H7 (cell line): ENCODE measurements around the gene ERVK3-1. TPM values are rescaled to one million over a fixed set of nuclear protein-coding genes. Genes with fewer than 3 reads are reported as not detected.

Experiments
- DNase-seq: peaks from one replicate; pipeline ENCODE4 v3.0.0; 2012
- H3K27me3 ChIP-seq: 2 replicates; pipeline ENCODE4 v1.6.0; 2011; ENCODE audit warnings: mild to moderate bottlenecking, low read length; ENCODE audit not compliant: control insufficient read depth, insufficient read depth
- H3K36me3 ChIP-seq: replicated peaks from 2 replicates; pipeline ENCODE4 v1.5.1; 2011; ENCODE audit warnings: low read length; ENCODE audit not compliant: control insufficient read depth, insufficient read depth
- H3K4me3 ChIP-seq: 2 replicates; pipeline ENCODE4 v1.5.1; 2011; ENCODE audit warnings: low read depth, mild to moderate bottlenecking, control low read depth, low read length, moderate library complexity; ENCODE audit not compliant: insufficient read depth
- total RNA-seq: library from RNA; depleted of rRNA; stranded (reverse); fragments of >200 nt; shearing (Covaris generic); gene quantifications from 2 replicates; pipeline ENCODE4 v1.2.3, GENCODE V29; 2014

Gene ERVK3-1
- total RNA-seq, 1 experiment from 2014 or later = 21.7 TPM

DNA sequence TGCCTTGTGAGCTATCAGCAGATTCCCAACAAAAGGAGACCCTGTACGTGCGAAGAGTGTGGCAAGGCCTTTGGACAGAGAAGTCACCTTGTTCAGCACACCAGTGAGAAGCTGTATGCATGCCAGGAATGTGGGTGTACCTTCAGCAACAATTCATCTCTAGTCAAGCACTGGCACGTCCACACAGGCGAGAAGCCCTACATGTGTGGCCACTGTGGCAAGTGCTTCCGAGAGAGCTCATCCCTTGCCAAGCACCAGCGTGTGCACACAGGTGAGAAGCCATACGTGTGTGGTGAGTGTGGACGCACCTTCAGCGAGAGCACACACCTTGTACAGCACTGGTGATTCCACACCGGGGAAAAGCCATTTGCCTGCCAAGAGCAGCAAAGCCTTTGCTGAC is 14.1 kb downstream of the ERVK3-1 start:
- no peak overlapping the region for H3K4me3 ChIP-seq
- no peaks in the 10 kb centered on the region for H3K27me3 ChIP-seq
- H3K36me3 ChIP-seq = peaks cover 1% of the 10 kb centered on the region
- no peak for DNase-seq

GRCh38 chr19:58325311-58326022 is 20.3 kb downstream of the ERVK3-1 start:
- Histone ChIP-seq H3K27me3 (no peaks in the 10 kb centered on the region), H3K36me3 (peaks cover 1% of the 10 kb centered on the region), H3K4me3 (no peak overlapping the region)
- no peak for DNase-seq

DNA sequence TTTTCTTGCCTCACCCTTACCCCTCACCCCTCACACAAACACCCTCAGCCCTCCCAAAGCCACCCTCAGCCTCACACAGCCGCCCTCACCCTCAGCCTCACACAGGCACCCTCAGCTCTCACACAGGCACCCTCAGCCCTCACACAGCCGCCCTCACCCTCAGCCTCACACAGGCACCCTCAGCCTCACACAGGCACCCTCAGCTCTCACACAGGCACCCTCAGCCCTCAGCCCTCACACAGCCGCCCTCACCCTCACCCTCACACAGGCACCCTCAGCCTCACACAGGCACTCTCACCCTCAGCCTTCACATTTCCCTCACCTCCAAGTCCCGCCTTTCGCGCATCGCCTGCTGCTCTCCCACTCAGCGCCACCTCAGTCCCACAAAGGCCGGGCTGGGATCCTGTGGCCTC is 21.3 kb downstream of the ERVK3-1 start:
- peaks cover 1% of the 10 kb centered on the region for H3K36me3 ChIP-seq
- H3K4me3 ChIP-seq = peak overlapping the region; percentile 80
- DNase-seq = no peak
- no peaks in the 10 kb centered on the region for H3K27me3 ChIP-seq

- Histone ChIP-seq H3K27me3 (no peaks in the 10 kb centered on the region), H3K36me3 (peaks cover 1% of the 10 kb centered on the region), H3K4me3 (peak within 1 kb of the TSS; percentile 80)
- peak; percentile 97 for DNase-seq
These were observed 21.9 kb downstream of the ERVK3-1 start, which contains the start of gene ZSCAN22 for GRCh38 chr19:58326914-58327726. TSS of gene ZSCAN22 (plus strand) at chr19:58326994. CDS start at chr19:58334803, 7,809 bp downstream.

DNA sequence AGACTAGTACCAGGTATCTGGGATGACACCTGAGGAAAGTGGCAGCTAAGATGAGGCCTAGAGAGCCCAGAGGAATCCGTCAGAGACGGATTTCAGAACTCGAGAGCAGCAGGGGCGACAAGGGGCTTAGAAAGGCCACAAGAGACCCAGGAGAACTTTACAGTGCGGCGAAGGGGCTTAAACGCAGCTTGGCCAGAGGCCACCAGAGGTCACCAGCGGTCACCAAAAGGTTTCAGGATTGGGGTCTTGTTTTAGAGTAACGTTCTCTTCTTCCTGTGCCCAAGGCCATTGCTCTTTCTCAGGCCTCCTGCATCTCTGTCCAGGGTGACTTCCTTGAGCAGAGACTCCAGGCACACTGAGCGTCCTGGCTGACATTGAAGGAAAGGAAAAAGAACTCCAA is 23.8 kb downstream of the ERVK3-1 start:
- no peaks in the 10 kb centered on the region for H3K36me3 ChIP-seq
- no peak overlapping the region for H3K4me3 ChIP-seq
- peak; percentile 84 for DNase-seq
- H3K27me3 ChIP-seq = no peaks in the 10 kb centered on the region

DNA sequence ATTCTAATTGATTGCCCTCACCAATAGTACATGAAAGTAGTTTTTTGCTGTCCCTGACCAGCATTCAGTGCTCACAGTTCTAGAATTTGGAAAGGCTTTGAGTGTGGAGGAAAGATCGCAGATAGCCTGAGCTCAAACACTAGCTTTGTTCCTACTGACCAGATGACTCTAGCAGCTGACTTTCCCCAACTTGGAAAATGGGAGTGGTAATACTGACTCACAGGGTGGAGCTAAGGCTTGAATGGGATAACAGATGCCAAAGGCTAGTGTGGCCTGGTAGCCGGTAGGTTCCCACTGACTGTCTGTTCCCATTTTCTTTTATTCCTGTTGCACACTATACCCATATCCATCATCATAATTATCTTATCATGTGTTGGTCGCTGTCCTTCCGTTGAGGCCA is 25.3 kb downstream of the ERVK3-1 start:
- Histone ChIP-seq H3K36me3 (no peaks in the 10 kb centered on the region; the same call in 1 of the 2 replicates), H3K27me3 (no peaks in the 10 kb centered on the region), H3K4me3 (no peak overlapping the region)
- no peak for DNase-seq

DNA sequence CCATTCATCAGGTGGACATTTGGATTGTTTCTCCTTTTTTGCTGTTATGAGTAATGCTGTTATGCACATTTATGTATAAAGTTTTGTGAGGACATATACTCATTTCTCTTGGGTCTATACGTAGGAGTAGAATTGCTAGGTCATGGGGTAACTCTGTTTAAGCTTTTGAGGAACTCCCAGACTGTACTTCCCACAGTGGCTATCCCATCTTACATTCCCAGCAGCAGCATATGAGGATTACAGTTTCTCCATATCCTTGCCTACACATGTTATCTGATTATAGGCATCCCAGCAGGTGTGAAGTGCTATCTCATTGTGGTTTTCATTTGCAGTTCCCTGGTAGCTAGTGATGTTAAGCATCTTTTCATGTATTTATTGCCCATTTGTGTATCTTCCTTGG is 27.5 kb downstream of the ERVK3-1 start:
- Histone ChIP-seq H3K27me3 (no peaks in the 10 kb centered on the region), H3K4me3 (no peak overlapping the region), H3K36me3 (no peaks in the 10 kb centered on the region; the same call in 1 of the 2 replicates)
- DNase-seq = no peak

- H3K27me3 ChIP-seq = no peaks in the 10 kb centered on the region
- H3K36me3 ChIP-seq = peaks cover 3% of the 10 kb centered on the region
- H3K4me3 ChIP-seq = no peak overlapping the region
- no peak for DNase-seq
These were observed 29.6 kb downstream of the ERVK3-1 start for GRCh38 chr19:58334691-58335249.

GRCh38 chr19:58335630-58336029 is 30.5 kb downstream of the ERVK3-1 start:
- DNase-seq = no peak
- Histone ChIP-seq H3K4me3 (no peak overlapping the region), H3K27me3 (no peaks in the 10 kb centered on the region), H3K36me3 (peaks cover 3% of the 10 kb centered on the region)

- Histone ChIP-seq H3K27me3 (no peaks in the 10 kb centered on the region), H3K36me3 (peaks cover 3% of the 10 kb centered on the region), H3K4me3 (no peak overlapping the region)
- DNase-seq = no peak
These were observed 31.0 kb downstream of the ERVK3-1 start for GRCh38 chr19:58336216-58336615.

DNA sequence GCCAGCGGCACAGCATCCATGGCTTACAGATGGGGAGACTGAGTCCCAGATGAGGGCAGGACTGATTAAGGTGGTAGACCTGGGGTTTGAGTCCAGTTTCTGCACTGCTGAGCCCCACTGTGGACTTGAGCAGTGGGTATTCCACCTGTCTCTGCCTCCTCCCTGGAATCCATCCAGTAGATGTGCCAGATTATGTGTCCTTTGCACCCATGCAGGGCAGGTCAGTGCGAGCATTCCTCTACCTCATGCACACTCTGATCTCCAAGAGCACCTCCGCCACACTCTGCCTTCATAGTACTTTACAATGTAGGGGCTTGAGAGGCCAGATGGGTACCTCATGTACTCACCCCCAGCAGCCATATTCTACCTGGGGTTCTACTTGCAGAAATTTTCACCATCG is 31.6 kb downstream of the ERVK3-1 start:
- H3K4me3 ChIP-seq = no peak overlapping the region
- DNase-seq = no peak
- peaks cover 3% of the 10 kb centered on the region for H3K36me3 ChIP-seq
- no peaks in the 10 kb centered on the region for H3K27me3 ChIP-seq

DNA sequence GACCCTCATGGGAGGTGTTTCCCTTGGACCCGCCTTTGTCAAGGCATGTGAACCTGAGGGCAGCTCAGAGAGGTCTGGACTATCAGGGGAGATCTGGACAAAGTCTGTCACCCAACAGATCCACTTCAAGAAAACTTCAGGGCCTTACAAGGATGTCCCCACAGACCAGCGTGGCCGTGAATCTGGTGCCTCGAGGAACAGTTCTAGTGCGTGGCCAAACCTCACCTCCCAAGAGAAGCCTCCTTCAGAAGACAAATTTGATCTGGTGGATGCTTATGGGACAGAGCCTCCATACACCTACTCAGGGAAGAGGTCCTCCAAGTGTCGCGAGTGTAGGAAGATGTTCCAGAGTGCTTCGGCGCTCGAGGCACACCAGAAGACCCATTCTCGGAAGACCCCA is 33.2 kb downstream of the ERVK3-1 start:
- H3K36me3 ChIP-seq = peaks cover 3% of the 10 kb centered on the region
- H3K4me3 ChIP-seq = no peak overlapping the region
- no peaks in the 10 kb centered on the region for H3K27me3 ChIP-seq
- no peak for DNase-seq

DNA sequence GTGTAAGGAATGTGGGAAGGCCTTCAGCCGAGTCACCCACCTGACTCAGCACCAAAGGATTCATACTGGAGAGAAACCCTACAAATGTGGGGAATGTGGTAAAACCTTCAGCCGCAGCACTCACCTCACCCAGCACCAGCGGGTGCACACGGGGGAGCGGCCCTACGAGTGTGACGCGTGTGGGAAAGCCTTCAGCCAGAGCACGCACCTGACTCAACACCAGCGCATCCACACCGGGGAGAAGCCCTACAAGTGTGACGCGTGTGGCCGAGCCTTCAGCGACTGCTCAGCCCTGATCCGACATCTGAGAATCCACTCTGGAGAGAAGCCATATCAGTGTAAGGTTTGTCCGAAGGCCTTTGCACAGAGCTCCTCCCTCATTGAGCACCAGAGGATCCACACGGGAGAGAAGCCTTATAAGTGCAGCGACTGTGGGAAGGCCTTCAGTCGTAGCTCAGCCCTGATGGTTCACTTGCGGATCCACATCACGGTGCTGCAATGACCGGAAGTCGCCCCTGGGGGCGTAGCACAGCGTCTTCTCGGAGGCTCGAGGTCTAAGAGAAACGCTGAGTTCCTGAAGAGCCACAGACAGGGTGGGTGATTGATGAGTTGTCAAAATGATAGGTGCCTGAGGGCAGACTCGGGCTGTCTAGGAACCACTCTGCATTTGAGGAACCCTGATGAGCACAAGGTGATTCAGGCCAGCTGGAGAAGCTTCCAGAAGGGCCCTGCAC is 33.8 kb downstream of the ERVK3-1 start:
- H3K27me3 ChIP-seq = no peaks in the 10 kb centered on the region
- H3K36me3 ChIP-seq = peaks cover 3% of the 10 kb centered on the region
- DNase-seq = peak; percentile 91
- no peak overlapping the region for H3K4me3 ChIP-seq

DNA sequence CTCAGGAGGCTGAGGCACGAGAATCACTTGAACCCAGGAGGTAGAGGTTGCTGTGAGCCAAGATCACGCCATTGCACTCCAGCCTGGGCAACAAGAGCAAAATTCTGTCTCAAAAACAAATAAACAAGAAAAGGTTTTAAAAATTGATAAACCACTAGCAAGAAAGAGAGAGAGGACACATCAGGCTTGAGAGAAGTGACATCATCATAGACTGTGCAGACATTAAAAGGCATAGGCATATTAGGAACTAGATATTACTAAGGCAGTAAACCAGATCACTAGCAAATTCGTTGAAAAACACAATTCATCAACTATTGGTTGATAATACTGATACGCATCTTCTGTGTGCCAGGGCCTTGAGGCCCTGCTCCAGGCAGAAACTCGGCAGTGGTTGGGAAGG is 40.4 kb downstream of the ERVK3-1 start:
- peak; percentile 6 for DNase-seq
- H3K36me3 ChIP-seq = no peaks in the 10 kb centered on the region
- peaks cover 9% of the 10 kb centered on the region for H3K27me3 ChIP-seq
- no peak overlapping the region for H3K4me3 ChIP-seq
